Stimulated activated CD8-positive, alpha-beta memory T cell treated with anti-CD3 and anti-CD28 coated beads, Interleukin-15, amount 100 ng/mL, for 48 hours (primary cell): ENCODE results near the gene SLX9.

ENCODE experiments used
- DNase-seq, 2 donors: peaks; one replicate each; pipeline ENCODE4 v3.0.0-alpha.2; 2020; ENCODE audit warnings: low read depth in 2 of 2

Gene SLX9

GRCh38 chr21:44989943-44990780, 50.3 kb downstream of the SLX9 start:
- no peak for DNase-seq

- DNase-seq = no peak
Observed at GRCh38 chr21:44990921-44991320, 51.1 kb downstream of the SLX9 start.

GRCh38 chr21:44991538-44992483, 52.0 kb downstream of the SLX9 start:
- no peak for DNase-seq

GRCh38 chr21:44992608-44993031, 52.8 kb downstream of the SLX9 start:
- DNase-seq = no peak

GRCh38 chr21:44993321-44994046, 53.7 kb downstream of the SLX9 start:
- no peak for DNase-seq

GRCh38 chr21:44994047-44994694, 54.3 kb downstream of the SLX9 start:
- no peak for DNase-seq

GRCh38 chr21:44994695-44995342, 55.0 kb downstream of the SLX9 start:
- no peak for DNase-seq

- no peak for DNase-seq
Observed at GRCh38 chr21:44995343-44995941, 55.6 kb downstream of the SLX9 start.

GRCh38 chr21:44996096-44996495, 56.3 kb downstream of the SLX9 start:
- DNase-seq = no peak

GRCh38 chr21:44996501-44996921, 56.7 kb downstream of the SLX9 start:
- DNase-seq = no peak

- no peak for DNase-seq
Observed at GRCh38 chr21:44996983-44997936, 57.4 kb downstream of the SLX9 start.

- no peak for DNase-seq
Observed at GRCh38 chr21:44998086-44998620, 58.3 kb downstream of the SLX9 start.

GRCh38 chr21:44998621-44999427, 59.0 kb downstream of the SLX9 start:
- no peak for DNase-seq

- no peak for DNase-seq
Observed at GRCh38 chr21:44999428-44999971, 59.7 kb downstream of the SLX9 start.

GRCh38 chr21:44999972-45000636, 60.3 kb downstream of the SLX9 start:
- no peak for DNase-seq

- no peak for DNase-seq
Observed at GRCh38 chr21:45000637-45001133, 60.9 kb downstream of the SLX9 start.
